Spleen (tissue), 7 donors: Measurements from ENCODE around the gene CNTNAP2.

Experiments
- CTCF ChIP-seq, 11 experiments: fragments of 200-600 bp in 7 of 11; fragments of 450-650 bp in 4 of 11; sonication (generic) in 4 of 11; IDR thresholded peaks in 8 of 11; conservative IDR thresholded peaks in 3 of 11; 1 replicate in 7 of 11; 2 replicates in 4 of 11; pipeline versions ENCODE4 v1.4.0 to v1.8.0; 2016 to 2021; ENCODE audit warnings: antibody characterized with exemption in 11 of 11, inconsistent platforms in 4 of 11, mild to moderate bottlenecking in 1 of 11
- POLR2AphosphoS5 ChIP-seq, 3 donors: sonication (generic); formaldehyde crosslinking; IDR thresholded peaks; one replicate each; pipeline ENCODE4 v1.5.1; 2017; ENCODE audit warnings: antibody characterized with exemption in 3 of 3
- donor health status: DM: no; HTN: no; CAD: no; lungs with moderate emphysema.
- donor health status: DM: no; HTN: no; CAD: no.
- donor health status: DM: no; HTN: no; CAD: no.

- TF ChIP-seq CTCF (IDR thresholded peaks at IDR 0.05 in 8 of 11, conservative IDR thresholded peaks at IDR 0.05 in 3 of 11) (no peak), POLR2AphosphoS5 (IDR thresholded peaks at IDR 0.05) (no peak)
Measured at GRCh38 chr7:147089608-147090007, 973.0 kb downstream of the CNTNAP2 start.
